Uterus (tissue), 2 donors: ENCODE results near the gene FAM9A.

Experiments
- CTCF ChIP-seq, 4 experiments: fragments of 200-600 bp in 2 of 4; fragments of 450-650 bp in 2 of 4; sonication (generic) in 2 of 4; IDR thresholded peaks; one replicate each; pipeline ENCODE4 v1.5.1; 2016 to 2019; ENCODE audit warnings: antibody characterized with exemption in 4 of 4, mild to moderate bottlenecking in 2 of 4, moderate library complexity in 1 of 4
- POLR2A ChIP-seq, 2 donors: fragments of 450-650 bp; IDR thresholded peaks; one replicate each; pipeline ENCODE4 v1.6.1; 2016; ENCODE audit warnings: antibody characterized with exemption in 2 of 2, mild to moderate bottlenecking in 1 of 2, moderate library complexity in 1 of 2

GRCh38 chrX:8755116-8755515, 46.1 kb downstream of the FAM9A start:
- TF ChIP-seq CTCF (IDR thresholded peaks at IDR 0.05) (no peak), POLR2A (IDR thresholded peaks at IDR 0.05) (no peak)
